Measurements from ENCODE around the gene PACRG.

DNA sequence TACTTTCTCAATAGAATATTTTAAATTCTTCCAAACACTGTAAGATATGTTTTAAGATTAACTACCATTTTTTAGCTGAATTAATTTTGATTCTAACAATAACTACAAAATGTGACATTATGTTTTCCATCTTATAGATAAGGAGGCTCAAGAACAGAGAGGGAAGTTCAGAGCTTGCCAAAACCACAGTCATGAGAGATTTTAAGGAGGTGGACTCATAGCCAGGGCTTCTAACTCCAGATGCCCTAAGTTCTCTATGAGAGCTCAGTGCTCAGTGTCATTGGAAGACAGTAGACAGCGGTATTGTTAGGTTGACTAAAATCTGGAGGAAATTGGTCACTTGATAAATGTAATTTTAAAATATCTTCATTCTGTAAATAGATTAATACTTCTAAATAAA lies 144.2 kb downstream of the PACRG start:
- TF ChIP-seq SUZ12 (IDR thresholded peaks at IDR 0.05; ENCODE audit: extremely low read depth, insufficient read depth, insufficient read length) (no peak), YY1 (IDR thresholded peaks at IDR 0.05; ENCODE audit: insufficient read depth, insufficient read length) (no peak), ZNF274 (IDR thresholded peaks at IDR 0.05; ENCODE audit: low read depth, low read length) (no peak)

Data from NT2/D1 (cell line).